Measurements from ENCODE around the gene HIBADH. TPM values are rescaled to one million over a fixed set of nuclear protein-coding genes. Genes with fewer than 3 reads are reported as not detected.

HIBADH gene
- total RNA-seq, 4 donors from 2014 or later: 49.3 to 70.9 (median 58.9) TPM

- Histone ChIP-seq H3K27me3 (no peaks in the 10 kb centered on the region), H3K9me3 (peaks cover 0 to 26% (median 0%) of the 10 kb centered on the region in 3 donors), H3K4me3 (no peak overlapping the region), H3K36me3 (peaks cover 0 to 38% of the 10 kb centered on the region in 2 donors), H3K27ac (no peak overlapping the region), H3K4me1 (no peaks in the 10 kb centered on the region)
- TF ChIP-seq POLR2A (IDR thresholded peaks at IDR 0.05) (no peak), EP300 (IDR thresholded peaks at IDR 0.05) (no peak), POLR2AphosphoS5 (IDR thresholded peaks at IDR 0.05) (no peak), CTCF (IDR thresholded peaks at IDR 0.05) (no peak)
- ATAC-seq: no peak
- WGBS, 2 donors (ENCODE audit: low coverage in 1 of 2): 100% methylated on average over 2 of the region's 2 CpGs
Measured at GRCh38 chr7:27616186-27616491, 46.5 kb downstream of the HIBADH start.

DNA sequence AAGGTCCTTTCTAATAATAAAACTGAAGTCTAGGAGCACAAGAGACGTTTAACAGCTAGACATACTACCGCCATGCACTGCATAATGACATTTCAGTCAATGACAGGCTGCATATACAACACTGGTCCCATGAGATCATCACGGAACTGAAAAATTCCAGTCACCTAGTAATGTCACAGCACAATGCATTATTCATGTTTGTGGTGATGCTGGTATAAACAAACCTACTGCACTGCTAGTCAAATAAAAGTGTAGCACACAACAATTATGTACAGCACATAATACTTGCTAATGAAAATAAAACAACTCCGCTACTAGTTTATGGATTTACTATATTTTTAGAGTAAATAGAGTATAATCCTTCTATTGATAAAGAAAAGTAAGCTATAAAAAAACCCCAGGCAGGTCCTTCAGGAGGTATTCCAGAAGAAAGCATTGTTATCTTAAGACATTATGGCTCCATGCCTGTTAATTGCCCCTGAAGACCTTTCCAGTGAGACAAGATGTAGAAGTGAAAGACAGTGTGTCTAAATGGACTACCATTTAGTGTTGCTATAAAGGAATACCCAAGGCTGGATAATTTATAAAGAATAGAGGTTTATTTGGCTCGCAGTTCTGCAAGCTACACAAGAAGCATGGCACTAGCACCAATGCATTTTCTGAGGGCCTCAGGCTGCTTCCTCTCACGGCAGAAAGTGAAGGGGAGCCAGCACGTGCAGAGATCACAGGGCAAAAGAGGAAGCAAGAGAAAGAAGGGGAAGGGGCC, 47.1 kb downstream of the HIBADH start:
- Histone ChIP-seq H3K4me1 (no peaks in the 10 kb centered on the region), H3K27ac (no peak overlapping the region), H3K4me3 (no peak overlapping the region), H3K36me3 (peaks cover 0 to 36% of the 10 kb centered on the region in 2 donors), H3K27me3 (no peaks in the 10 kb centered on the region), H3K9me3 (peaks cover 0 to 20% (median 0%) of the 10 kb centered on the region in 3 donors)
- TF ChIP-seq POLR2A (IDR thresholded peaks at IDR 0.05) (no peak), CTCF (IDR thresholded peaks at IDR 0.05) (no peak), EP300 (IDR thresholded peaks at IDR 0.05) (no peak), POLR2AphosphoS5 (IDR thresholded peaks at IDR 0.05) (no peak)
- no peak for ATAC-seq
- 84 to 90% methylated on average over 5 to 7 of the region's 7 CpGs for WGBS, 2 donors (ENCODE audit: low coverage in 1 of 2)

GRCh38 chr7:27614095-27614494, 48.6 kb downstream of the HIBADH start:
- Histone ChIP-seq H3K27ac (no peak overlapping the region), H3K27me3 (no peaks in the 10 kb centered on the region), H3K4me3 (no peak overlapping the region), H3K4me1 (no peaks in the 10 kb centered on the region), H3K36me3 (peaks cover 0 to 28% of the 10 kb centered on the region in 2 donors), H3K9me3 (peaks cover 0 to 5% (median 0%) of the 10 kb centered on the region in 3 donors)
- TF ChIP-seq CTCF (IDR thresholded peaks at IDR 0.05) (no peak), EP300 (IDR thresholded peaks at IDR 0.05) (no peak), POLR2AphosphoS5 (IDR thresholded peaks at IDR 0.05) (no peak), POLR2A (IDR thresholded peaks at IDR 0.05) (no peak)
- WGBS, 2 donors (ENCODE audit: low coverage in 1 of 2): 86 to 94% methylated on average over 2 of the region's 2 CpGs
- ATAC-seq: no peak

DNA sequence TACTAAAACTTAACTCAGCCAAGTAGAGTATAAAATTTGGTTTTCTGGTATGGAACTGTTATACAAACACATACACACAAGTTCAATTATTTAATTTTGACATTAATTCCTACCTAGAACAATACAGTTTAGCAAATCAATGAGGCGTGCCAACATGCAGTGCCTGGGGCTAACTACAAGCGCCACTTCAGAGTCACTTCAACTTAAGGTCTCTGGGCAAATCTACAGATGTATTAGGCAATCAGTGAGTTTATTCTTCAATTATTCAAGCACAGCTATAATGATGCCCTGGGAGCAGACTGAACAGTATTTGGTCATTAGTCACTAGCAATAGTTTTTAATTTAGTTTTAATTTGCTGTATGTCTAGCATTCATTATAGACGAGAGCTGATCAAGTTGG, 51.6 kb downstream of the HIBADH start:
- peaks cover 0 to 7% of the 10 kb centered on the region in 2 donors for H3K36me3 ChIP-seq
- no peaks in the 10 kb centered on the region for H3K27me3 ChIP-seq
- 95 to 100% methylated on average over 2 to 3 of the region's 3 CpGs for WGBS, 2 donors (ENCODE audit: low coverage in 1 of 2)
- no peaks in the 10 kb centered on the region for H3K9me3 ChIP-seq
- ATAC-seq: no peak
- no peak overlapping the region for H3K27ac ChIP-seq
- no peak overlapping the region for H3K4me3 ChIP-seq
- no peaks in the 10 kb centered on the region for H3K4me1 ChIP-seq
- TF ChIP-seq POLR2A (IDR thresholded peaks at IDR 0.05): no peak
- TF ChIP-seq POLR2AphosphoS5 (IDR thresholded peaks at IDR 0.05): no peak
- no peak for TF ChIP-seq EP300 (IDR thresholded peaks at IDR 0.05)
- TF ChIP-seq CTCF (IDR thresholded peaks at IDR 0.05): no peak
